ENCODE data around the gene RTKN.

Gene RTKN

GRCh38 chr2:74441170-74441689 lies 507 bp downstream of the RTKN start:
- H3K4me1 ChIP-seq (ENCODE audit: insufficient read depth, low read length, poor library complexity, severe bottlenecking), result peaks cover 39% of the 10 kb centered on the region
- H4K20me1 ChIP-seq (ENCODE audit: insufficient read depth, low read length, poor library complexity, severe bottlenecking), result peaks cover 2% of the 10 kb centered on the region
- H3K4me2 ChIP-seq (ENCODE audit: low read depth, low read length, poor library complexity, severe bottlenecking), result peak overlapping the region; percentile 99
- TF ChIP-seq CTCF (conservative IDR thresholded peaks at IDR 0.05; ENCODE audit: low read length) (no peak), EZH2phosphoT487 (IDR thresholded peaks at IDR 0.05; ENCODE audit: borderline replicate concordance) (no peak)
- H2AFZ ChIP-seq (ENCODE audit: low read length), result no peak overlapping the region; the same call in 1 of the 2 replicates
- no peak overlapping the region for H3K4me3 ChIP-seq (ENCODE audit: low read length, poor library complexity, severe bottlenecking)
- no peaks in the 10 kb centered on the region for H3F3A ChIP-seq (ENCODE audit: low read depth)
- H3K9me3 ChIP-seq (ENCODE audit: insufficient read depth, low read depth, low read length), result no peaks in the 10 kb centered on the region
- H3K9ac ChIP-seq (ENCODE audit: low read depth, low read length, poor library complexity, severe bottlenecking), result peak overlapping the region; percentile 92
- H3K9me2 ChIP-seq (replicated peaks; ENCODE audit: low read depth, low read length), result no peaks in the 10 kb centered on the region
- no peaks in the 10 kb centered on the region for H3K27me3 ChIP-seq (ENCODE audit: insufficient read depth, low read length, poor library complexity, severe bottlenecking)
- H3K36me3 ChIP-seq (ENCODE audit: insufficient read depth, low read length), result no peaks in the 10 kb centered on the region
- peaks cover 24% of the 10 kb centered on the region; the same call in 1 of the 2 replicates for H3K79me2 ChIP-seq (ENCODE audit: insufficient read depth, low read length)

DNA sequence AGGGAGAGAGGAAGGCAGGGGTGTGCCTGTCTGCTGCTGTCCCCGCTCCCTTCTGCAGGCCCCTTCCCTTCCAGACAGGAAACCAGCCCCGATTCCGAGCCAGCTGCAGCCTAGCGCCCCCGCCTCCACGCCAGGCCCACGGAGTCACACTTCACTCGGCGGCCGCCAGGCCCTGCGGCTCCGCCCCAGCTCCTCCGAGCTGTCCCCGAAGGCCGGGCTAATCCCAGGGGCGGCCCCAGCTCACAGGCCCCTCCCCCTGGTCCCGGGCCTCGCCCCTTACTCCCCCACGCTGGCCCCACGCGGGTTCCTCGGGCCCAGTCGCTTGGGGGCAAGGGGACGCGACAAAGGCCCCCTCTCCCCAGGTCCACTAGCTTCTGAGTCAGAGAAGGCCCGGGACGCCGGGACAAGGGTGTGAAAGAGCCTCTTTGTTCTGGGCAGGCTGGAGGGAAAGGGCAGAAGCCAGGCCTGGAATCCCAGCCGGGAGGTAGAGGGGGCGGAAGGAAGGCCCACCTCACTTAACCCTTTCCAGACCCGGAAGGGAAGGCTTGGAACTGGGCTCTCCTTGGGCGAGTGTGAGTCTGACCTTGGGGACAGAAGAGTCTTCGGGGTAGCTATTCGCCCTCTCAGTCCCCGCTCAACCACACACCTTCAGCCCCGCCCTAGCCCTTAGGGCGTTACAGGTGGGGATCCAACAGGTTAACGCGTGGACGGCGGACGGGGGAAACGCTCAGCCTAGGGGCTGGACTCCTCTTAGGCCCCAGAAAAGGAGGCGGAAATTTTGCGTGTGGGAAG lies 1.2 kb downstream of the RTKN start:
- Histone ChIP-seq H3K4me2 (ENCODE audit: low read depth, low read length, poor library complexity, severe bottlenecking) (peak overlapping the region; percentile 99), H3K27me3 (ENCODE audit: insufficient read depth, low read length, poor library complexity, severe bottlenecking) (no peaks in the 10 kb centered on the region), H3K4me1 (ENCODE audit: insufficient read depth, low read length, poor library complexity, severe bottlenecking) (peaks cover 39% of the 10 kb centered on the region), H2AFZ (ENCODE audit: low read length) (peak overlapping the region; percentile 93), H3K9me3 (ENCODE audit: insufficient read depth, low read depth, low read length) (no peaks in the 10 kb centered on the region), H3K9me2 (replicated peaks; ENCODE audit: low read depth, low read length) (no peaks in the 10 kb centered on the region), H3F3A (ENCODE audit: low read depth) (no peaks in the 10 kb centered on the region), H3K79me2 (ENCODE audit: insufficient read depth, low read length) (peaks cover 24% of the 10 kb centered on the region; the same call in 1 of the 2 replicates), H4K20me1 (ENCODE audit: insufficient read depth, low read length, poor library complexity, severe bottlenecking) (peaks cover 2% of the 10 kb centered on the region), H3K9ac (ENCODE audit: low read depth, low read length, poor library complexity, severe bottlenecking) (peak overlapping the region; percentile 92), H3K36me3 (ENCODE audit: insufficient read depth, low read length) (no peaks in the 10 kb centered on the region), H3K4me3 (ENCODE audit: low read length, poor library complexity, severe bottlenecking) (peak overlapping the region; percentile 80)
- no peak for TF ChIP-seq CTCF (conservative IDR thresholded peaks at IDR 0.05; ENCODE audit: low read length)
- TF ChIP-seq EZH2phosphoT487 (IDR thresholded peaks at IDR 0.05; ENCODE audit: borderline replicate concordance), result no peak

GRCh38 chr2:74439803-74440377 lies 1.8 kb downstream of the RTKN start:
- Histone ChIP-seq H3K4me2 (ENCODE audit: low read depth, low read length, poor library complexity, severe bottlenecking) (peak overlapping the region; percentile 99), H3K27me3 (ENCODE audit: insufficient read depth, low read length, poor library complexity, severe bottlenecking) (no peaks in the 10 kb centered on the region), H3K9ac (ENCODE audit: low read depth, low read length, poor library complexity, severe bottlenecking) (peak overlapping the region; percentile 92), H3K4me1 (ENCODE audit: insufficient read depth, low read length, poor library complexity, severe bottlenecking) (peaks cover 39% of the 10 kb centered on the region), H3K9me3 (ENCODE audit: insufficient read depth, low read depth, low read length) (no peaks in the 10 kb centered on the region), H3K4me3 (ENCODE audit: low read length, poor library complexity, severe bottlenecking) (peak overlapping the region; percentile 80), H3K79me2 (ENCODE audit: insufficient read depth, low read length) (peaks cover 24% of the 10 kb centered on the region; the same call in 1 of the 2 replicates), H2AFZ (ENCODE audit: low read length) (peak overlapping the region; percentile 84), H4K20me1 (ENCODE audit: insufficient read depth, low read length, poor library complexity, severe bottlenecking) (peaks cover 2% of the 10 kb centered on the region), H3F3A (ENCODE audit: low read depth) (no peaks in the 10 kb centered on the region), H3K9me2 (replicated peaks; ENCODE audit: low read depth, low read length) (no peaks in the 10 kb centered on the region), H3K36me3 (ENCODE audit: insufficient read depth, low read length) (no peaks in the 10 kb centered on the region)
- TF ChIP-seq CTCF (conservative IDR thresholded peaks at IDR 0.05; ENCODE audit: low read length) (no peak), EZH2phosphoT487 (IDR thresholded peaks at IDR 0.05; ENCODE audit: borderline replicate concordance) (no peak)

Measured in Loucy (cell line).